Mammary epithelial cell (primary cell): ENCODE results near the gene LRBA.

ENCODE experiments used
- CTCF ChIP-seq, 2 donors: IDR thresholded peaks in 1 of 2; conservative IDR thresholded peaks in 1 of 2; 2 replicates each; pipeline ENCODE4 v1.5.1; 2011 to 2012; ENCODE audit warnings: inconsistent platforms in 2 of 2, low read length in 2 of 2, mild to moderate bottlenecking in 2 of 2, control low read depth in 1 of 2, low read depth in 1 of 2; ENCODE audit not compliant: insufficient read depth in 1 of 2; ENCODE audit errors: extremely low read depth in 1 of 2
- EZH2 ChIP-seq: IDR thresholded peaks from 2 replicates; pipeline ENCODE4 v1.6.1; 2012; ENCODE audit warnings: low read length, inconsistent platforms, borderline replicate concordance

- TF ChIP-seq CTCF (conservative IDR thresholded peaks at IDR 0.05 in 1 of 2, IDR thresholded peaks at IDR 0.05 in 1 of 2; ENCODE audit: extremely low read depth in 1 of 2, insufficient read depth in 1 of 2, low read depth in 1 of 2, low read length in 2 of 2) (no peak), EZH2 (no peak)
These were observed 196.4 kb downstream of the LRBA start for GRCh38 chr4:150818661-150819060.
